HG03378 (cell line): ENCODE data around the gene PDLIM5.

ENCODE experiments used
- ATAC-seq: cut with Tn5 transposase; IDR thresholded peaks from one replicate; pipeline ENCODE4 v1.9.1; 2021; ENCODE audit warnings: mild to moderate bottlenecking, moderate library complexity; ENCODE audit not compliant: unreplicated experiment

Gene PDLIM5

DNA sequence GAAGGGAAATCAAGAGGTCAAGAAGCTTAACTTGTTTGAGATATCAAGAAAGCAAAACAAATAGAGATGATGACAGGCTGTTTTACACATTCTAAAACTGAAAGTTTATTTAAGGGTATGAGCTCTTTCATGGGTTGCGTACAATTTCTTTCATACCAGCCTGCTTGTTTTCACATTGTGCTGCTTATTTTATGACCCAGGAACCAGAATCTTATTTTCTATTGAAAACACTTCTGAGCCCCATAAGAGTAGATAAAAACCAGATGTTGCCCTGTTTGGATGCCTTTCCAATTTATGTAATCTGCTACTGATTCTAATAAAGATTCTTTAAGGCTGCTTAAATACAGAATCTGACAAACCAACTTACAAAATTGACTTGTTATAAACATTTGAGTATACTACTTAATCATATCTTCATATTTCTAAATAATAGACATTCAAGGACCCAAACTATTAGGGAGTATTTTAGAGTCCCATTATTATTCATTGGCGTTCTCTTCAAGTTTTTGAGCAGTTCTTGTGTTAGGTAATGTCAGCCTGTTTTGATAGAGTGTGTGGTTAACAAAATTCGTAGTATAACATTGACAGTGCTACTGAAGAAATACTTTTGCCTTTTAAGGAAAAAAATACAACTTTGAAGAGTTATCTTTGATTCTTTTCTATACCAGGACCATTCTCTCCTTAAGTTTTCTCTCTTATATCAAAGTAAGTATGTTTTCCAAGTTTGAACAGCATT, 74.4 kb downstream of the PDLIM5 start:
- ATAC-seq, result peak; percentile 64

DNA sequence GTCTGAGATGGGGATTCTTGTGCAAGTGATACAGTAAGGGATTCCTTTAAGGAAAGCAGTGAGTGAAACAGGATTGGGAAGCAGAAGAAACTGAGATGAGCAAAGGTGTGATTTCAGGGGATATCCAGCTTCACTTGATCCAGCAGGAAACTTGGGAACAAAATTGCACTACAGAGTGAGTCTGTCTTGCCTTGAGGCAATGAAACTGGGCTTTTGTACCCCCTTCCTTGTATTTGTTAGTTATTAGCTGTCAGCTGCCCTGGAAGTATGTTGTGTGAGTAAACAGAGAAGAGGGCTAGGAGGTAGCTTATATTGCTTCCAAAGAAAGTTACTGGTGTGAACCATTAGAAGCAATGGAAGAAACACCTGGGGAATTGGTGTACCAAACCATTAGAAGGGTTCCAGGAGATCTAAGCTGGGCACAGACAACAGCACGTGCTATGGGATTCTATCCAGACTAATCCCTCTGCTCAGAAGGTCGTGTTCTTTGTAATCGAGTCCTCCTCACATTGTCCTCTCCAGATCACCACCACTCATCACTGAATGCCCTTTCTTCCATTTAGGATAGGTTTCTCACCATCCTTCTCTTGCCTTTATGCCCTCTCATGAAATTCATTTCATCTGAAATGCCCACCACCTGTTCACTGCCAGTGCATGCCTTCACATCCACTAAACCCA, 76.0 kb downstream of the PDLIM5 start:
- ATAC-seq, result no peak

DNA sequence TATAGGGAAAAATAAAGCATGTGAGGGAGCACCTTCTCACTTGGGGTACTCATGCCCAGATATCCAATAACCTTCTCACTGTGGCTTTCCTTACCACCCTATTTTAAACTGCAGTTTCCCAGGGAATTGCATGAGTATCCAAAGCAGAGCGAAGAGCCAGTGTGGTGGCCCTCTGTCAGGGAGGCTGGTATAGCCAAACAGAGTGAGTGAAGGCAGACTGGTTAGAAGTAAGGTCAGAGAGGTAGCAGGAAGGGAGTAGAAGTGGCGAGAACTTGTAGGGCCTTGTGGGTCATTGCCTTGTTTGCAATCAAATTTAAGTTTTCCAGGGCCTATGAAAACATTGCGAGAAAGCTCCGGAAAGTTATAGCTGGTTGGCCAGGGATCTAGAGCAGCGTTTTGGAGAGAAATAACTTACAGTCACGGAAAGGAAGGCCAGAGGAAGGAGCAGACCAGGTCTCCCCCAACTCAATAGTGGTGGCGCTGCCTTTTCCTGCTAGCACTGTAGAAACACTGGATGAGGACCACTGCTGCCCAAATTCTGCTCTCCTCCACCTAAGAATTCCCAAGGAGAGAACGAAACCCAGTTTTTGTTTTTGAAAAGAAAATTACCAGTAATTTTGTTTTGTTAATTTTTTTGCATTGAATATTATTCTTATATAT, 77.2 kb downstream of the PDLIM5 start:
- no peak for ATAC-seq

DNA sequence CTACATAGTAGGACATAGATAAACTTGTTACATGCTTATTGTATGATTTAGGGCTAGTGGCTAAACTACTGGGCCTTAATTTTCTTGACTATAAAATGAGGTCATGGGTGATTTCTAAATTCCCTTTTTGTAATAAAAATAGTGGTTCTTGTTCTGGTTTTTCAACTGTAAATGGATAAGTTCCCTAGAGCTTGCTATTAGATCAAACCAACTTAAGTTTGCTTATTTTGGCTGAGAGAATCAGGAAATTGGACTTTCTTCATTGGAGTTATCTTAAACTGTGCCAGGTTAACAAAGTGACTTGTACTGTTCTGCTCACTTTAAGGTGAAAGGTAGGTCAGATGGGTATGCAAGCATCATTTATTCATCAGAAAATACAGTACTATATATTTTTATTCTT, 78.3 kb downstream of the PDLIM5 start:
- ATAC-seq, result no peak

DNA sequence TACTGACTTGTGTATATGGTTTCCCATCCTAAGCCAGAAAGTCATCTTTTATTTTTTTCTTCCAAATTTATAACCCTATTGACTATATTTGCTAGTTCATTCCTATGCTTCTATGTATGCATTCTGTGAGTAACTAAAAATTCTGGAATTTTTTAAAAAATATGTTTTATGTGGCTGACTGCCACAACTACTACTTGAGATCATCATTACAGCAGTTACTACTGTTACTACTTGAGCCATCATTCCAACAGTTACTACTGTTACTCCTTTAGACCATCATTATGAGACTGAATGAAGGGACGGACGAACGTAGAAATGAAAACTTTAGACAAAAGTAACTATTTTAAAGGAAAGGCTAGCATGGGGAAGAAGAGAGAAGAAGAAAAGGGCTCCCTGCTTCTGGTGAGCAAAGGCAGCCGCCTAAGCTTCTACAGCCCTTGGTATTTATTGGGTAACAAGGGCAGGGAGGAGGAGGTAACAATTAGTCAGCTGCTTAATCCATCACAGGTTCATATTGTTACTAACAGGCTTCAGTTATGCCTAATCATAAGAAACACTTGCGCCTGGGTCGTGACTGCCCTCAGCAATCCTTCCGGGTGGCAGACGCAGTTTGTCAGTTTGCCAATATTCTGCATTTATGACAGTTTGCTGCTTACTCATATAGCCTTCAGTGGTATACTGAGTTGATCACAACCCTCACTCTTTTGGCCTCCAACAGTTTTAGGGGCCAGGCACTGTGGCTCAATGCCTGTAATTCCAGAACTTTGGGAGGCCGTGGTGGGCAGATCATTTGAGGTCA, 80.4 kb downstream of the PDLIM5 start:
- ATAC-seq, result no peak

- ATAC-seq, result no peak
These were observed 81.9 kb downstream of the PDLIM5 start for GRCh38 chr4:94533405-94534223.

GRCh38 chr4:94534401-94535312, 82.9 kb downstream of the PDLIM5 start:
- peak; percentile 97 for ATAC-seq

DNA sequence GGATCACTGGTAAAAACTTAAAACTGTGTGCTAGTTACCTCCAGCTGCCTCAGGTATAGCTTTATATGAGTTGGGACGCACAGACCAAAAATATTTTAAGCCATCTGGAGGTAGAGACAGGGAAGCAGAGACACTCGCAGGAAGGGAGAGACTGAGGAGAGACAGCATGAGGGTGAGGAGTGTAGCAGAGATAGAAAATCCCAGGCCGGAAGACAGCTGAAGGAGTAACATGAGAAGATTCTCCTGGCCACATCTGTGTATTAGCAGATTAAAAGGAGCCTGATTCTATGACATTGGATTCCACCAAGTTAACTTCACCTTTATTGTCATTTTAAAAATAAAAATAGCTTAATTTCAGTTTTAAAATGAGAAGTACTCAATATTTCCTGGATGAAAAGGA, 84.3 kb downstream of the PDLIM5 start:
- no peak for ATAC-seq

- no peak for ATAC-seq
These were observed 85.1 kb downstream of the PDLIM5 start for GRCh38 chr4:94536649-94537469.

DNA sequence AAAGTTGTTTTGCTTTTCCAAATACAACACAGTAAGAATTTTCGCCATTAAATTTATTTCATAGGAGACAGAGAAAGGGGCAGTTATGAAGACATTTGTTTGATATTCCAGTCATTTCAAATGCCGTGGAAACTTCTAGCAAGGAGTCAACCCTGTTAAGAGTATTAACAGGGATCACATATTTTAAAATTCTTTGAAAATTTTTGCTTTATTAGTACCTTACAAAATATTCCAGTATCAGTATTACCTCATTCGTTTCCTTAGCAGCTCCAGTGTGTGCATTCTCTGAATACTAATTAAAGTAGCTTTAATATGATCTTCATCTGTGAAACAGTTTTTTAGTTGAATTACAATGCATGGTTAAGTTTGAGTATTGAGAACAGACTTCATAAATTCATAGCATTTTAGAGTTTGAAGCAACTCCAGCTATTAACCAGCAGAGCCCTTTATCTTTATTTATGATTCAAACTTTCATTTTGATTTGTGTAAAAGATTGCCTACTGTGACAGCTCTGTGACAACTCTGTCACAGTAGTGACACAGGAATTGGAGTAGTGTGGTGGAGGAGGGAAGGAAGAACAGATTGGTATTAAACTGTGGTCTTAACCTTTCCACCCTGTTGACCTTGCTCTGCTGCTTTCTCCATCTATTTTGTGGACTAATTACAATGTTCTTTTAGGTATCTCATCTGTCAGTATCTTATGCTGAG, 86.3 kb downstream of the PDLIM5 start:
- no peak for ATAC-seq

- ATAC-seq, result no peak
These were observed 88.7 kb downstream of the PDLIM5 start for GRCh38 chr4:94540476-94540875.

DNA sequence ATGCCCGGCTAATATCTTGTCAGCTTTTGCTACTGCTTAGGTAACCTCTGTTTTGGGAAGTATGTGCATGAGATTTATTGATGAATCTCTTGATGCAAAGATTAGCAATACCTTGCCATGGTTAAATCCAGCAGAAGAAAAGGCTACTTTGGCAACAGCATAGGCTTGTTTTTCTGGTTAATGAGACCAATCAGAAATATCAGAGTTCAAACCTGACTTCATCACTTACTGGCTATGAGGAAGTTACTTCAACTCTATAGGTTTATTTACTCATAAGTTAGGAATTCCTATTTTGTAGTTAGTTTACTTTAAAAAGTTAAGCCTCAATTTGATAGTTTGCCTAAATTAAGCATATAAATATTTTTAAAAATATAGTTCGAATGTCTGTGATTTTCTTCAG, 93.1 kb downstream of the PDLIM5 start:
- ATAC-seq, result no peak

- ATAC-seq, result no peak
These were observed 93.6 kb downstream of the PDLIM5 start for GRCh38 chr4:94545296-94545695.

GRCh38 chr4:94546949-94547348, 95.2 kb downstream of the PDLIM5 start:
- ATAC-seq, result no peak

GRCh38 chr4:94548571-94548970, 96.8 kb downstream of the PDLIM5 start:
- ATAC-seq, result no peak

DNA sequence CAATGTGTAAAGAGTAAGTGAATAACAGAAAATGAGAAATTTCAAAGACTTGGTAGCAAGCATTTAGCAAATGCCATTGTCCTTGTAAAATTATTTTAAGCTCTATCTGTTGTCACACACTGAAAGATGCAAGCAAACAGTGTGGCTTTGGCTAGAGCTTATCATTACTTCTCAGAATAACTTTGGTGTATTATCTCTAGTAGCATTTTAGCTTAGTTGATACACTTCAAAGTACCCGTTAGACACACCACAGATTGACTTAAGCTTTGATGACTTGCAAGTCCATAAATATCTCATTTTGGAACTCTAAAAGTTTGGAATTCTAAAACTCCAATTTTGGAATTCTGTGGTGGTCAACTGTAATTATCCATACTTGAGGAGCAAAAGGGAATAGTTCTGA, 98.6 kb downstream of the PDLIM5 start:
- no peak for ATAC-seq

DNA sequence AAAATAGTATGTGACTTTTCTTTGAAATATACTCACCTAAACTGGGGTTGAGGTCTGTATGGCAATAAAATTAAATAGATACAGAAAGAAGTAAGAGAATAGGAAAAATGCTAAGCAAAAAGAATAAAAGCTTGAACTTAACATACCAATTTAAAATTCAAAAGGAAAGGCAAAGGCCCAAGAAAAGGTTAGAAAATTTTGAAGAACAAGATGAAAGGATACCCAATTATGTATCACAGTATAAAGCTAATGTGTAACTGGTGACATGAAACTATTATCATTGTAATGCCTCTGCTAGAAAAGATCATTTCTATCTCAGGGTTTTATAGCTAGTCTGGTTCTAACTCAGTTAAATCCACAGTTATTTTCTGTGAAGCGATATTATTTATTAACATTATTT, 99.1 kb downstream of the PDLIM5 start:
- ATAC-seq, result no peak
